Upper lobe of left lung (tissue), 6 donors: Measurements from ENCODE around the gene PALLD. TPM values are rescaled to one million over a fixed set of nuclear protein-coding genes. Genes with fewer than 3 reads are reported as not detected.

ENCODE experiments used
- ATAC-seq, 2 donors: fragments of 200-7000 bp; cut with Tn5 transposase; one replicate each; pipeline ENCODE4 v1.9.1; 2022; ENCODE audit warnings: mild to moderate bottlenecking in 2 of 2, moderate library complexity in 2 of 2; ENCODE audit not compliant: low FRiP score in 2 of 2
- DNase-seq, 2 donors: peaks; one replicate each; pipeline ENCODE4 v3.0.0-alpha.2; 2019 to 2020
- H3K27ac ChIP-seq, 4 donors: fragments of 200-600 bp; sonication (generic); one replicate each; pipeline ENCODE4 v1.5.1; 2016 to 2019
- H3K27me3 ChIP-seq, 4 donors: fragments of 200-600 bp; sonication (generic); one replicate each; pipeline ENCODE4 v1.5.1; 2017 to 2019
- H3K36me3 ChIP-seq, 4 donors: fragments of 200-600 bp; sonication (generic); one replicate each; pipeline ENCODE4 v1.5.1; 2016 to 2019
- H3K4me1 ChIP-seq, 4 donors: fragments of 200-600 bp; sonication (generic); one replicate each; pipeline ENCODE4 v1.5.1; 2018 to 2019
- H3K4me3 ChIP-seq, 4 donors: fragments of 200-600 bp; sonication (generic); one replicate each; pipeline ENCODE4 v1.5.1; 2017 to 2019; ENCODE audit warnings: mild to moderate bottlenecking in 2 of 4, moderate library complexity in 1 of 4
- H3K9me3 ChIP-seq, 4 donors: fragments of 200-600 bp; sonication (generic); one replicate each; pipeline ENCODE4 v1.5.1; 2018 to 2019
- EP300 ChIP-seq, 4 donors: sonication (generic); formaldehyde crosslinking; IDR thresholded peaks; one replicate each; pipeline ENCODE4 v1.5.1; 2017; ENCODE audit warnings: antibody characterized with exemption in 4 of 4, control low read depth in 2 of 4
- POLR2A ChIP-seq, 4 donors: fragments of 450-650 bp; IDR thresholded peaks; one replicate each; pipeline ENCODE4 v1.5.1; 2016 to 2017; ENCODE audit warnings: antibody characterized with exemption in 4 of 4, mild to moderate bottlenecking in 2 of 4
- POLR2AphosphoS5 ChIP-seq, 2 donors: sonication (generic); formaldehyde crosslinking; IDR thresholded peaks; one replicate each; pipeline ENCODE4 v1.5.1; 2017; ENCODE audit warnings: antibody characterized with exemption in 2 of 2
- WGBS, 2 donors: methylation state at CpG; one replicate each; pipeline ENCODE4 v1.1.5; 2017 to 2018; 5-methylcytosine and 5-hydroxymethylcytosine counted together
- total RNA-seq, 6 donors: library from RNA; depleted of rRNA in 4 of 6; stranded (reverse); fragments of >200 nt in 4 of 6; gene quantifications; one replicate each; pipeline versions ENCODE4 v1.1.0 to v1.2.1, GENCODE V29; 2016 to 2021
- TF ChIP-seq, protein P1 (sequence below), 6 experiments: fragments of 450-650 bp in 4 of 6; fragments of 200-600 bp in 2 of 6; sonication (generic) in 2 of 6; IDR thresholded peaks; one replicate each; pipeline ENCODE4 v1.5.1; 2016 to 2019; ENCODE audit warnings: antibody characterized with exemption in 6 of 6
- donor health status: DM: no; HTN: no; CAD: no; lungs with moderate emphysema.
- donor health status: DM: no; HTN: yes; CAD: no; lungs with severe emphysema.

PALLD gene
- total RNA-seq, 6 donors from 2014 or later: 63.9 to 175 (median 134) TPM

DNA sequence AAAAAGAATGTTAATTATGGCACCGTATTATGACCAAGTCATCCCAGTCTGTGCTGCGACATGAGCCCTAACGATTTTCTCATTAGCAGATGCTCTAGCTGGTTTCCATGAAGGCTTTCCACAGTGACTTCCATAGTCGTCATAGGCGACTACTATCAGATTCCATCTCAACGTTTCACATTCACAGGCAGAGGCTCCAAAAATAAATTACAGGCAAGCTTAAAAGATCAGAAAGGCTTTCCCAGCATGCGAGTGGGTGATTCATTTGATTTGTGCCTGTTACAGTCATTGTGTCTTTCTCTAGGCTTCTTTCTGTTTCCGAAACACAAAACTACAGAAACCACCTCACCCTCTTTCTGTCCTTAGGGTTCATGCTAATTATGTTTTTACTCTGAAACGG lies 43.2 kb downstream of the PALLD start:
- H3K27ac ChIP-seq: no peak overlapping the region
- H3K27me3 ChIP-seq: no peaks in the 10 kb centered on the region
- H3K4me1 ChIP-seq: no peaks in the 10 kb centered on the region
- TF ChIP-seq, protein P1, sequence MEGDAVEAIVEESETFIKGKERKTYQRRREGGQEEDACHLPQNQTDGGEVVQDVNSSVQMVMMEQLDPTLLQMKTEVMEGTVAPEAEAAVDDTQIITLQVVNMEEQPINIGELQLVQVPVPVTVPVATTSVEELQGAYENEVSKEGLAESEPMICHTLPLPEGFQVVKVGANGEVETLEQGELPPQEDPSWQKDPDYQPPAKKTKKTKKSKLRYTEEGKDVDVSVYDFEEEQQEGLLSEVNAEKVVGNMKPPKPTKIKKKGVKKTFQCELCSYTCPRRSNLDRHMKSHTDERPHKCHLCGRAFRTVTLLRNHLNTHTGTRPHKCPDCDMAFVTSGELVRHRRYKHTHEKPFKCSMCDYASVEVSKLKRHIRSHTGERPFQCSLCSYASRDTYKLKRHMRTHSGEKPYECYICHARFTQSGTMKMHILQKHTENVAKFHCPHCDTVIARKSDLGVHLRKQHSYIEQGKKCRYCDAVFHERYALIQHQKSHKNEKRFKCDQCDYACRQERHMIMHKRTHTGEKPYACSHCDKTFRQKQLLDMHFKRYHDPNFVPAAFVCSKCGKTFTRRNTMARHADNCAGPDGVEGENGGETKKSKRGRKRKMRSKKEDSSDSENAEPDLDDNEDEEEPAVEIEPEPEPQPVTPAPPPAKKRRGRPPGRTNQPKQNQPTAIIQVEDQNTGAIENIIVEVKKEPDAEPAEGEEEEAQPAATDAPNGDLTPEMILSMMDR (IDR thresholded peaks at IDR 0.05): no peak
- TF ChIP-seq EP300 (IDR thresholded peaks at IDR 0.05): no peak
- TF ChIP-seq POLR2A (IDR thresholded peaks at IDR 0.05): no peak
- no peak for TF ChIP-seq POLR2AphosphoS5 (IDR thresholded peaks at IDR 0.05)
- ATAC-seq: no peak
- 81 to 83% methylated on average over 9 of the region's 9 CpGs for WGBS, 2 donors
- no peaks in the 10 kb centered on the region for H3K9me3 ChIP-seq
- no peak for DNase-seq
- H3K4me3 ChIP-seq: no peak overlapping the region
- no peaks in the 10 kb centered on the region for H3K36me3 ChIP-seq

DNA sequence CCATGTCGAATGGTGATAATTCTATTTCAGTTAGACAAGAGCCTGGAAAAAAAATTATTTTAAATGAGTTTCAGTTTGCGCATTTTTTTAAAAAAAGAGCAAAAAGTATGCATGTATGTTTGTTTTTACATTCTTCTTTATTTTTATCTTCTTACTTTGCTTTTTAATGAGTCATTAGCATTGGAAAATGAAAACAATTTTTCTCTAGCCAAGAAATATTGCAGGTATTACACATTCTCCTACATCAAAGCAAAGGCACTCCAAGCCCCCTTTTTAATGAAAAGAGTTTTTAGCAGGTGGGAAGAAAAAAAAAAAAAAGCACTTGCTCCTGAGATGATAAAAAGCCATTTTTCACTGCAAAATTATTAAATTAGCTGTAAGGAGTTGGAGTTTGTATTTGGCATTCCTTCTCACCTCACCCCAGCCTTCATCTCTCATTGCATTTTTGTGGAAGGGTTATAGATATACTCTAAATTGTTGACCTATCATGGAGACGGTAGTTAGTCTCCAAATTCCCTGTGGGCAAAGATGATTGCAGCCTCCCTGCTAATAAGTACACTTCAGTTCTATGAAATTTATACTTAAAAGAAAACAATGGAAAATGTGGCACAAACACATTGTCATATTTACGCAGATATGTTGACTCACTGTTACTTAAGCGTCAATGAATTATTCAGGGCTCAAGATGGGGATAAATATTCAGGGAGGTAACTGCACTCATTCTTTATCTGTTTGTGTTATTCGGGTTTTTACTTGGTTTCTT lies 43.8 kb downstream of the PALLD start:
- Histone ChIP-seq H3K27ac (no peak overlapping the region), H3K4me1 (no peaks in the 10 kb centered on the region), H3K36me3 (no peaks in the 10 kb centered on the region), H3K27me3 (no peaks in the 10 kb centered on the region), H3K4me3 (no peak overlapping the region), H3K9me3 (no peaks in the 10 kb centered on the region)
- WGBS, 2 donors: 77 to 87% methylated on average over 6 of the region's 6 CpGs
- DNase-seq (no peak), ATAC-seq (no peak)
- TF ChIP-seq POLR2A (IDR thresholded peaks at IDR 0.05) (no peak), EP300 (IDR thresholded peaks at IDR 0.05) (no peak), POLR2AphosphoS5 (IDR thresholded peaks at IDR 0.05) (no peak)
- TF ChIP-seq, protein P1 (IDR thresholded peaks at IDR 0.05): no peak

DNA sequence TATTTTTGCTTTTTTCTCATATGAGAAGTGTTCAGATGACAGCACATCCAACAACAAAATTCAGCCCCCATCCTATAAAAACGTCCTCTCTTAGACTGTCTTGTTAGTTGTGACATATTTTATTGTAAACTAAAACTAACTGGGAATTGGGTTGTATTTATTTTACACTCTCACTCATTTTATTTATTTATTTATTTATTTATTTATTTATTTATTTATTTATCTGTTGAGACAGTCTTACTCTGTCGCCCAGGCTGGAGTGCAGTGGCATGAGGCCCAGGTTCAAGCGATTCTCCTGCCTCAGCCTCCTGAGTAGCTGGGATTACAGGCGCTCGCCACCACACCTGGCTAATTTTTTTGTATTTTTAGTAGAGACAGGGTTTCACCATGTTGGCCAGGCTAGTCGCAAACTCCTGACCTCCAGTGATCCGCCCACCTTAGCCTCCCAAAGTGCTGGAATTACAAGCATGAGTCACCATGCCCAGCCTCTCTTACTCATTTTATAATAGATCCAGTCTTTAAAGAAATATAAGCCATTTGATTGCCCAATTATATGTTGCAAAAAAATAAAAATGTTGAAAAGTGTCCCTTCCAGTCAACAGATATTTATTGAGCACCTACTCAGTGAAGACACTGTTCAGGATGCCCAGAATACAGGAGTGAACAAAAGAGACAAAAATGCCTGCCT lies 44.6 kb downstream of the PALLD start:
- Histone ChIP-seq H3K4me3 (no peak overlapping the region), H3K4me1 (no peaks in the 10 kb centered on the region), H3K27me3 (no peaks in the 10 kb centered on the region), H3K36me3 (no peaks in the 10 kb centered on the region), H3K27ac (no peak overlapping the region), H3K9me3 (no peaks in the 10 kb centered on the region)
- no peak for DNase-seq
- TF ChIP-seq POLR2A (IDR thresholded peaks at IDR 0.05) (no peak), EP300 (IDR thresholded peaks at IDR 0.05) (no peak), POLR2AphosphoS5 (IDR thresholded peaks at IDR 0.05) (no peak)
- TF ChIP-seq, protein P1 (IDR thresholded peaks at IDR 0.05): no peak
- no peak for ATAC-seq
- WGBS, 2 donors: 90 to 92% methylated on average over 7 of the region's 7 CpGs

DNA sequence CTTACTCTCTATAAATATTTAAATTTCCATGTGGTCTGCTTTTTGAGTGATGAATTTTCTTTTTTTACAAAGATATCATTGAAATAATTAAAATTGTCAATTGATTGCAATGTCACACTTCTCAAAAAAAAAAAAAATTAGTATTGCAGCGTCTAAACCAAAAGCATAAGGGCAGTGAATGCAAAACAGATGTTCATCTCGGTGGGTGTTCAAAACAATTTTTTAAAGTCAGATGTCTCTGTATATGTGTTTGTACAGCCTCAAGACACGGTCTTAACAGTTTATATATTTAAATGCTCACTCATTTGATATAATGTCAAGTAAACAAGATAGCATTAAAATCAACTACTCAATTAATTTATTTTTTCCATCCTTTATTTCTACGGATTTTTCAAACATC lies 52.3 kb downstream of the PALLD start:
- ATAC-seq (no peak), DNase-seq (no peak)
- Histone ChIP-seq H3K9me3 (no peaks in the 10 kb centered on the region), H3K4me1 (no peaks in the 10 kb centered on the region), H3K36me3 (no peaks in the 10 kb centered on the region), H3K4me3 (no peak overlapping the region), H3K27me3 (no peaks in the 10 kb centered on the region), H3K27ac (no peak overlapping the region)
- TF ChIP-seq, protein P1 (IDR thresholded peaks at IDR 0.05): no peak
- TF ChIP-seq POLR2A (IDR thresholded peaks at IDR 0.05) (no peak), EP300 (IDR thresholded peaks at IDR 0.05) (no peak)
- 76 to 82% methylated on average over 4 of the region's 4 CpGs for WGBS, 2 donors
